ENCODE results near the gene MAN2B2.
"Not testable (repeated sequence)": the region's sequence is repeated elsewhere in the genome, so short reads cannot be mapped to it uniquely, and the experiment has no call there.

MAN2B2 gene

DNA sequence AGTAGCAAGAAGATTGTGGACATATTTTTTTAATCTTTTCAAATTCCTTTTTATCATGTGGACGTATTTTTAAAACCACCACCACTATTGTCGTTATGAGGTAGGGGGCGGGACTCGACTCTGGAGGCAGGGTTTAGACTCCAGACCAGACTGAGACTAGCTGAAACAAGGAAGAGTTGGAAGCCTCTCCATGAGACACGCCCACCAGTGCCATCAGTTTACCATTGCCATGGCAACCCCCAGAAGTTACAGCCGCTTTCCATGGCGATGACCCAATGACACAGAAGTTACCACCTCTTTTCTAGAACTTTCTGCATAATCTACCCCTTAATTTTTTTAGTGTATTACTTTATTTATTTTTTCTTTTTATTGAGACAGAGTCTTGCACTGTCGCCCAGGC, 74.2 kb downstream of the MAN2B2 start:
- no peak overlapping the region for H2BK120ac ChIP-seq (ENCODE audit: low read depth, low read length)
- peaks cover 0 to 3% of the 10 kb centered on the region in 2 donors for H3K9me3 ChIP-seq (replicated peaks in 1 of 2; ENCODE audit: control insufficient read depth in 2 of 2, insufficient read depth in 1 of 2, low read depth in 1 of 2, low read length in 2 of 2)
- H3K4me1 ChIP-seq (ENCODE audit: control insufficient read depth in 2 of 2, insufficient read depth in 1 of 2, low read depth in 1 of 2, low read length in 2 of 2) = no peaks in the 10 kb centered on the region
- no peak overlapping the region for H3K4me2 ChIP-seq (ENCODE audit: insufficient read depth, low read length, poor library complexity, severe bottlenecking)
- H2AFZ ChIP-seq (ENCODE audit: low read length) = no peak overlapping the region
- no peak overlapping the region for H2BK12ac ChIP-seq (ENCODE audit: low read length)
- DNase-seq (ENCODE audit: low spot score) = no peak
- H3K36me3 ChIP-seq (replicated peaks in 1 of 2; ENCODE audit: control insufficient read depth in 2 of 2, insufficient read depth in 2 of 2, low read length in 2 of 2) = no peaks in the 10 kb centered on the region
- H3K9ac ChIP-seq (ENCODE audit: low read depth, low read length, poor library complexity) = no peak overlapping the region
- H3K4ac ChIP-seq (ENCODE audit: low read length) = no peak overlapping the region
- no peak overlapping the region for H3K4me3 ChIP-seq (ENCODE audit: low read length in 2 of 2)
- no CpG with 5 or more reads among the region's 8 CpGs for WGBS, 2 donors (ENCODE audit: extremely low coverage in 2 of 2, insufficient read length in 2 of 2, insufficient replicate concordance in 1 of 2)
- no peak overlapping the region for H3K18ac ChIP-seq (ENCODE audit: low read length)
- H2BK5ac ChIP-seq (ENCODE audit: low read length) = no peak overlapping the region
- no peak overlapping the region for H3K23ac ChIP-seq (ENCODE audit: low read depth, low read length, poor library complexity)
- no peak overlapping the region for H2BK15ac ChIP-seq (ENCODE audit: low read length)
- H3K27me3 ChIP-seq (ENCODE audit: control insufficient read depth in 3 of 3, insufficient read depth in 3 of 3, low read depth in 1 of 3, low read length in 3 of 3) = no peaks in the 10 kb centered on the region
- H3K14ac ChIP-seq (ENCODE audit: low read length) = no peak overlapping the region
- no peak overlapping the region for H2AK5ac ChIP-seq (ENCODE audit: low read depth, low read length)
- no peak overlapping the region for H3K27ac ChIP-seq (replicated peaks; ENCODE audit: low read length)
- no peaks in the 10 kb centered on the region for H3K79me1 ChIP-seq (ENCODE audit: low read depth, low read length)
- H4K91ac ChIP-seq (ENCODE audit: low read depth, low read length, poor library complexity) = no peak overlapping the region
- no peak overlapping the region for H4K8ac ChIP-seq (ENCODE audit: low read depth, low read length)

DNA sequence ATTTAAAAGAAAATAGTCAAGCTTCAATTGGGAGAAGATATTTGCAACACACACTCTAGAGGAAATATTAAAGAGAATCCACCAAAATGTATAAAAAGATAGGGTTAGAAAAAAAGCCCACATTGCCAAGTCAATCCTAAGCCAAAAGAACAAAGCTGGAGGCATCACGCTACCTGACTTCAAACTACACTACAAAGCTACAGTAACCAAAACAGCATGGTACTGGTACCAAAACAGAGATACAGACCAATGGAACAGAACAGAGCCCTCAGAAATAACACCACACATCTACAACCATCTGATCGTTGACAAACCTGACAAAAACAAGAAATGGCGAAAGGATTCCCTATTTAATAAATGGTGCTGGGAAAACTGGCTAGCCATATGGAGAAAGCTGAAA, 79.2 kb downstream of the MAN2B2 start:
- H2BK15ac ChIP-seq (ENCODE audit: low read length); H3K4me3 ChIP-seq (ENCODE audit: low read length in 2 of 2); H3K9me3 ChIP-seq (replicated peaks in 1 of 2; ENCODE audit: control insufficient read depth in 2 of 2, insufficient read depth in 1 of 2, low read depth in 1 of 2, low read length in 2 of 2); H3K9ac ChIP-seq (ENCODE audit: low read depth, low read length, poor library complexity); H3K14ac ChIP-seq (ENCODE audit: low read length); H3K23ac ChIP-seq (ENCODE audit: low read depth, low read length, poor library complexity); H4K91ac ChIP-seq (ENCODE audit: low read depth, low read length, poor library complexity); H2BK12ac ChIP-seq (ENCODE audit: low read length); H2BK5ac ChIP-seq (ENCODE audit: low read length); H3K4me1 ChIP-seq (ENCODE audit: control insufficient read depth in 2 of 2, insufficient read depth in 1 of 2, low read depth in 1 of 2, low read length in 2 of 2); H2AFZ ChIP-seq (ENCODE audit: low read length); H3K27me3 ChIP-seq (ENCODE audit: control insufficient read depth in 3 of 3, insufficient read depth in 3 of 3, low read depth in 1 of 3, low read length in 3 of 3); H3K79me1 ChIP-seq (ENCODE audit: low read depth, low read length); H3K4me2 ChIP-seq (ENCODE audit: insufficient read depth, low read length, poor library complexity, severe bottlenecking); H3K36me3 ChIP-seq (replicated peaks in 1 of 2; ENCODE audit: control insufficient read depth in 2 of 2, insufficient read depth in 2 of 2, low read length in 2 of 2); H3K27ac ChIP-seq (replicated peaks; ENCODE audit: low read length); H3K18ac ChIP-seq (ENCODE audit: low read length); H2AK5ac ChIP-seq (ENCODE audit: low read depth, low read length); DNase-seq (ENCODE audit: low spot score); H2BK120ac ChIP-seq (ENCODE audit: low read depth, low read length); H4K8ac ChIP-seq (ENCODE audit: low read depth, low read length); H3K4ac ChIP-seq (ENCODE audit: low read length): not testable (repeated sequence)
- no CpG with 5 or more reads among the region's 3 CpGs for WGBS, 2 donors (ENCODE audit: extremely low coverage in 2 of 2, insufficient read length in 2 of 2, insufficient replicate concordance in 1 of 2)

DNA sequence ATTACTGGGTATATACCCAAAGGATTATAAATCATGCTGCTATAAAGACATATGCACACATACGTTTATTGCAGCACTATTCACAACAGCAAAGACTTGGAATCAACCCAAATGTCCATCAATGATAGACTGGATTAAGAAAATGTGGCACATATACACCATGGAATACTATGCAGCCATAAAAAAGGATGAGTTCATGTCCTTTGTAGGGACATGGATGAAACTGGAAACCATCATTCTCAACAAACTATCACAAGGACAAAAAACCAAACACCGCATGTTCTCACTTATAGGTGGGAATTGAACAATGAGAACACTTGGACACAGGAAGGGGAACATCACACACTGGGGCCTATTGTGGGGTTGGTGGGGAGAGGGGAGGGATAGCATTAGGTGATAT, 80.3 kb downstream of the MAN2B2 start:
- not testable (repeated sequence) for H4K8ac ChIP-seq (ENCODE audit: low read depth, low read length); H2BK15ac ChIP-seq (ENCODE audit: low read length); H3K4ac ChIP-seq (ENCODE audit: low read length); H2BK120ac ChIP-seq (ENCODE audit: low read depth, low read length); H3K79me1 ChIP-seq (ENCODE audit: low read depth, low read length); H3K27ac ChIP-seq (replicated peaks; ENCODE audit: low read length); DNase-seq (ENCODE audit: low spot score); H3K9me3 ChIP-seq (replicated peaks in 1 of 2; ENCODE audit: control insufficient read depth in 2 of 2, insufficient read depth in 1 of 2, low read depth in 1 of 2, low read length in 2 of 2); H3K4me2 ChIP-seq (ENCODE audit: insufficient read depth, low read length, poor library complexity, severe bottlenecking); H3K18ac ChIP-seq (ENCODE audit: low read length); H3K4me3 ChIP-seq (ENCODE audit: low read length in 2 of 2); H3K23ac ChIP-seq (ENCODE audit: low read depth, low read length, poor library complexity); H2AFZ ChIP-seq (ENCODE audit: low read length); H4K91ac ChIP-seq (ENCODE audit: low read depth, low read length, poor library complexity); H3K14ac ChIP-seq (ENCODE audit: low read length); H2BK5ac ChIP-seq (ENCODE audit: low read length); H3K27me3 ChIP-seq (ENCODE audit: control insufficient read depth in 3 of 3, insufficient read depth in 3 of 3, low read depth in 1 of 3, low read length in 3 of 3); H3K36me3 ChIP-seq (replicated peaks in 1 of 2; ENCODE audit: control insufficient read depth in 2 of 2, insufficient read depth in 2 of 2, low read length in 2 of 2); H2AK5ac ChIP-seq (ENCODE audit: low read depth, low read length); H3K9ac ChIP-seq (ENCODE audit: low read depth, low read length, poor library complexity); H3K4me1 ChIP-seq (ENCODE audit: control insufficient read depth in 2 of 2, insufficient read depth in 1 of 2, low read depth in 1 of 2, low read length in 2 of 2); H2BK12ac ChIP-seq (ENCODE audit: low read length)
- WGBS, 2 donors (ENCODE audit: extremely low coverage in 2 of 2, insufficient read length in 2 of 2, insufficient replicate concordance in 1 of 2) = no CpG with 5 or more reads among the region's 2 CpGs

DNA sequence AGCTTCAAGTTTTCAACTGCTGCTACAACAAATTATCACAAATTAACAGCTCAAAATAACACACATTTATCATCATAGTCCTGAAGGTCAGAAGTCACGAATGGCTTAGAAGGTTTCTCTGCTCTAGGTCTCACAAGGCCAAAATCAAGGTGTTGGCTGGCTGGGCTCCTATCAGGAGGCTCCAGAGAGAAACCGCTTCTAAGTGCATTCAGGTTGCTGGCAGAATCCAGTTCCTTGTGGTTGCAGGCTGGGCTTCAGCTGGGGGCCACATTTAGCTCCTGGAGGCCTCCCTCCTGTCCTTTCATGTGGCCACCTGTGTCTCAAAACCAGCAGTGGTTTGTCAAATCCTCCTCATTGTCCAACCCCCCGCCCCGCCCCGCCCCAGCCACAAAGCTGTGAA, 80.9 kb downstream of the MAN2B2 start:
- H3K4ac ChIP-seq (ENCODE audit: low read length) = no peak overlapping the region
- H2AK5ac ChIP-seq (ENCODE audit: low read depth, low read length) = no peak overlapping the region
- no peak overlapping the region for H3K4me3 ChIP-seq (ENCODE audit: low read length in 2 of 2)
- no peak overlapping the region for H3K4me2 ChIP-seq (ENCODE audit: insufficient read depth, low read length, poor library complexity, severe bottlenecking)
- WGBS, 2 donors (ENCODE audit: extremely low coverage in 2 of 2, insufficient read length in 2 of 2, insufficient replicate concordance in 1 of 2) = no CpG with 5 or more reads among the region's 5 CpGs
- H2BK12ac ChIP-seq (ENCODE audit: low read length) = no peak overlapping the region
- no peak overlapping the region for H3K14ac ChIP-seq (ENCODE audit: low read length)
- H2BK120ac ChIP-seq (ENCODE audit: low read depth, low read length) = no peak overlapping the region
- no peak overlapping the region for H4K91ac ChIP-seq (ENCODE audit: low read depth, low read length, poor library complexity)
- peaks cover 0 to 7% (median 2%) of the 10 kb centered on the region in 3 experiments for H3K27me3 ChIP-seq (ENCODE audit: control insufficient read depth in 3 of 3, insufficient read depth in 3 of 3, low read depth in 1 of 3, low read length in 3 of 3)
- H3K18ac ChIP-seq (ENCODE audit: low read length) = no peak overlapping the region
- no peaks in the 10 kb centered on the region for H3K9me3 ChIP-seq (replicated peaks in 1 of 2; ENCODE audit: control insufficient read depth in 2 of 2, insufficient read depth in 1 of 2, low read depth in 1 of 2, low read length in 2 of 2)
- no peak overlapping the region for H2AFZ ChIP-seq (ENCODE audit: low read length)
- no peak overlapping the region for H3K27ac ChIP-seq (replicated peaks; ENCODE audit: low read length)
- H3K23ac ChIP-seq (ENCODE audit: low read depth, low read length, poor library complexity) = no peak overlapping the region
- no peaks in the 10 kb centered on the region for H3K79me1 ChIP-seq (ENCODE audit: low read depth, low read length)
- H2BK15ac ChIP-seq (ENCODE audit: low read length) = no peak overlapping the region
- no peak overlapping the region for H3K9ac ChIP-seq (ENCODE audit: low read depth, low read length, poor library complexity)
- H3K4me1 ChIP-seq (ENCODE audit: control insufficient read depth in 2 of 2, insufficient read depth in 1 of 2, low read depth in 1 of 2, low read length in 2 of 2) = peaks cover 0 to 1% of the 10 kb centered on the region in 2 donors
- no peak overlapping the region for H4K8ac ChIP-seq (ENCODE audit: low read depth, low read length)
- H3K36me3 ChIP-seq (replicated peaks in 1 of 2; ENCODE audit: control insufficient read depth in 2 of 2, insufficient read depth in 2 of 2, low read length in 2 of 2) = no peaks in the 10 kb centered on the region
- DNase-seq (ENCODE audit: low spot score) = no peak
- H2BK5ac ChIP-seq (ENCODE audit: low read length) = no peak overlapping the region
